ENCODE results near the gene DCD.

The DCD gene

DNA sequence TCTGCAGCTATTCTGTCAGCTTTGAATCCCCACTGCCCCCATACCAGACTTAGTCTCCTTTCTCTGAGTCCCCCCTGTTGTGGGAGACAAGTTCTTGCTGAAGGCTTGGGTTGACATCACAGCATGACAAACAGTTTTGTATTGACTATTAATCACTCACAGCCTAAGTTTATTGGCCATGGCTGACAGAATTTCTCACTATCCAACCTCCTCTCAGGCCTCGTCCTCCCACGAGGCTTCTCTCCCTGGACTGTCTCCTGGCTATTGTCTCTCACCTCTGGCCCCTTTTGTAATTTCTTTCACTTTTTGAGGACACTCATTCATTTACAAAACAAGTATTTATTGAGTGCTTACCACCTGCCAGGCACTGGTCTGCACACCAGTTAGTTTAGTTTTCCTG is 35.2 kb upstream of the DCD start:
- DNase-seq = no peak
- peaks cover 19% of the 10 kb centered on the region for H3K27me3 ChIP-seq (ENCODE audit: insufficient read depth, low read length, poor library complexity)
- no peaks in the 10 kb centered on the region for H3K4me1 ChIP-seq (ENCODE audit: insufficient read depth, low read length)
- TF ChIP-seq, protein P1, sequence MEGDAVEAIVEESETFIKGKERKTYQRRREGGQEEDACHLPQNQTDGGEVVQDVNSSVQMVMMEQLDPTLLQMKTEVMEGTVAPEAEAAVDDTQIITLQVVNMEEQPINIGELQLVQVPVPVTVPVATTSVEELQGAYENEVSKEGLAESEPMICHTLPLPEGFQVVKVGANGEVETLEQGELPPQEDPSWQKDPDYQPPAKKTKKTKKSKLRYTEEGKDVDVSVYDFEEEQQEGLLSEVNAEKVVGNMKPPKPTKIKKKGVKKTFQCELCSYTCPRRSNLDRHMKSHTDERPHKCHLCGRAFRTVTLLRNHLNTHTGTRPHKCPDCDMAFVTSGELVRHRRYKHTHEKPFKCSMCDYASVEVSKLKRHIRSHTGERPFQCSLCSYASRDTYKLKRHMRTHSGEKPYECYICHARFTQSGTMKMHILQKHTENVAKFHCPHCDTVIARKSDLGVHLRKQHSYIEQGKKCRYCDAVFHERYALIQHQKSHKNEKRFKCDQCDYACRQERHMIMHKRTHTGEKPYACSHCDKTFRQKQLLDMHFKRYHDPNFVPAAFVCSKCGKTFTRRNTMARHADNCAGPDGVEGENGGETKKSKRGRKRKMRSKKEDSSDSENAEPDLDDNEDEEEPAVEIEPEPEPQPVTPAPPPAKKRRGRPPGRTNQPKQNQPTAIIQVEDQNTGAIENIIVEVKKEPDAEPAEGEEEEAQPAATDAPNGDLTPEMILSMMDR (IDR thresholded peaks at IDR 0.05; ENCODE audit: borderline replicate concordance, extremely low read depth, low read length, poor library complexity, severe bottlenecking) = no peak
- no peak for TF ChIP-seq EZH2 (IDR thresholded peaks at IDR 0.05; ENCODE audit: borderline replicate concordance, low read depth, low read length, severe bottlenecking)
- H3K36me3 ChIP-seq (ENCODE audit: insufficient read depth, low read length) = no peaks in the 10 kb centered on the region
- no peak overlapping the region for H3K9ac ChIP-seq (ENCODE audit: low read depth, low read length)
- H3K79me2 ChIP-seq (ENCODE audit: insufficient read depth, low read length) = no peaks in the 10 kb centered on the region
- H3K27ac ChIP-seq (ENCODE audit: low read length) = no peak overlapping the region
- ATAC-seq (ENCODE audit: insufficient read depth, low read depth) = no peak
- H3K4me2 ChIP-seq (ENCODE audit: insufficient read depth, low read length) = no peak overlapping the region
- no peak overlapping the region for H2AFZ ChIP-seq (ENCODE audit: low read depth, low read length)
- no peaks in the 10 kb centered on the region for H3K9me3 ChIP-seq (ENCODE audit: insufficient read depth, low read length, severe bottlenecking)
- no peaks in the 10 kb centered on the region for H4K20me1 ChIP-seq (ENCODE audit: insufficient read depth, low read length)
- no peak overlapping the region for H3K4me3 ChIP-seq (ENCODE audit: low read depth in 1 of 2, low read length in 2 of 2)

DNA sequence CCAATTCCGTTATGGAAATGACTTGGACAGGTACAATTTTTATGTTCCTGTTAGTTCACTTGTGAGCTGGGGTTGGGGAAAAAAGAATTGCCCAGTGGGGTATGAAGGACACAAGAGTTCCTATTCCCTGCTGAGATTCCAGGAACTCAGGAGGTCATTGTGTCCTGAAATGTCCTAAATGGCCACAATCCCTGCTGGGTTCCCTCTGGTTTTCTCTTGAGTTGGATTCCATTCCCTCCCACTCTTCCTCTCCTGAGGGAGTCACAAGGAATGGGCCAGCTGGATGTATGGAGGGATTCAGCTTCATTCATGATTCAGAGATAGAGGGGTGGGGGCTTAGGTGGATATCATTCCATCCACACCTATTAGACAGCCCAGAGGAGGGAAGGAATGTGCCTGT is 34.5 kb upstream of the DCD start:
- Histone ChIP-seq H3K4me2 (ENCODE audit: insufficient read depth, low read length) (no peak overlapping the region), H3K79me2 (ENCODE audit: insufficient read depth, low read length) (no peaks in the 10 kb centered on the region), H3K27me3 (ENCODE audit: insufficient read depth, low read length, poor library complexity) (peaks cover 22% of the 10 kb centered on the region), H3K9me3 (ENCODE audit: insufficient read depth, low read length, severe bottlenecking) (no peaks in the 10 kb centered on the region), H4K20me1 (ENCODE audit: insufficient read depth, low read length) (no peaks in the 10 kb centered on the region), H3K4me1 (ENCODE audit: insufficient read depth, low read length) (no peaks in the 10 kb centered on the region), H3K9ac (ENCODE audit: low read depth, low read length) (no peak overlapping the region), H2AFZ (ENCODE audit: low read depth, low read length) (no peak overlapping the region), H3K4me3 (ENCODE audit: low read depth in 1 of 2, low read length in 2 of 2) (no peak overlapping the region), H3K27ac (ENCODE audit: low read length) (no peak overlapping the region), H3K36me3 (ENCODE audit: insufficient read depth, low read length) (no peaks in the 10 kb centered on the region)
- DNase-seq (no peak), ATAC-seq (ENCODE audit: insufficient read depth, low read depth) (no peak)
- TF ChIP-seq EZH2 (IDR thresholded peaks at IDR 0.05; ENCODE audit: borderline replicate concordance, low read depth, low read length, severe bottlenecking) = no peak
- TF ChIP-seq, protein P1 (IDR thresholded peaks at IDR 0.05; ENCODE audit: borderline replicate concordance, extremely low read depth, low read length, poor library complexity, severe bottlenecking) = no peak

DNA sequence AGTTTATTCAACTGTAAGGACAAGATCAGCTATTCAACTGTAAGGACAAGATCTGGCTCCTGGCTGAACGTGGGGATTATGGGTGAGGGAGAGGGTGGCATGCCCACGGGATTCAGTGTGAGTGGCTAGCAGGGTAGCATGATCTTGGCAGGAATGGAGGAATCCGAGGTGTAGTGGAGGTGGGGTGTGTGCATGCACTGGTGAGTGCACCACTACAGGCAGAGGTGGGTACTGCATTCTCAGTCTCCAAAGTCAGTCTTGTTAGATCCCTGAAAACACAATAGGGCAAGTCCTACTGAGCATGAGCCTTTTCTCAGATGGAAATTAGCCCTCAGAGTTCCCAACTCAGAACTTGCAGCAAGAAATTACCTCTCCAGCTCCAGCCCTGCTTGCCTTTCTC is 32.2 kb upstream of the DCD start:
- ATAC-seq (ENCODE audit: insufficient read depth, low read depth) (peak; percentile 82), DNase-seq (peak; percentile 52)
- H2AFZ ChIP-seq (ENCODE audit: low read depth, low read length) = no peak overlapping the region
- H3K4me2 ChIP-seq (ENCODE audit: insufficient read depth, low read length) = no peak overlapping the region
- peaks cover 25% of the 10 kb centered on the region for H3K27me3 ChIP-seq (ENCODE audit: insufficient read depth, low read length, poor library complexity)
- no peaks in the 10 kb centered on the region for H4K20me1 ChIP-seq (ENCODE audit: insufficient read depth, low read length)
- TF ChIP-seq, protein P1 (IDR thresholded peaks at IDR 0.05; ENCODE audit: borderline replicate concordance, extremely low read depth, low read length, poor library complexity, severe bottlenecking) = peak; percentile 75
- no peak for TF ChIP-seq EZH2 (IDR thresholded peaks at IDR 0.05; ENCODE audit: borderline replicate concordance, low read depth, low read length, severe bottlenecking)
- no peaks in the 10 kb centered on the region for H3K79me2 ChIP-seq (ENCODE audit: insufficient read depth, low read length)
- H3K9ac ChIP-seq (ENCODE audit: low read depth, low read length) = no peak overlapping the region
- H3K4me1 ChIP-seq (ENCODE audit: insufficient read depth, low read length) = no peaks in the 10 kb centered on the region
- no peak overlapping the region for H3K27ac ChIP-seq (ENCODE audit: low read length)
- no peaks in the 10 kb centered on the region for H3K36me3 ChIP-seq (ENCODE audit: insufficient read depth, low read length)
- no peak overlapping the region for H3K4me3 ChIP-seq (ENCODE audit: low read depth in 1 of 2, low read length in 2 of 2)
- no peaks in the 10 kb centered on the region for H3K9me3 ChIP-seq (ENCODE audit: insufficient read depth, low read length, severe bottlenecking)

DNA sequence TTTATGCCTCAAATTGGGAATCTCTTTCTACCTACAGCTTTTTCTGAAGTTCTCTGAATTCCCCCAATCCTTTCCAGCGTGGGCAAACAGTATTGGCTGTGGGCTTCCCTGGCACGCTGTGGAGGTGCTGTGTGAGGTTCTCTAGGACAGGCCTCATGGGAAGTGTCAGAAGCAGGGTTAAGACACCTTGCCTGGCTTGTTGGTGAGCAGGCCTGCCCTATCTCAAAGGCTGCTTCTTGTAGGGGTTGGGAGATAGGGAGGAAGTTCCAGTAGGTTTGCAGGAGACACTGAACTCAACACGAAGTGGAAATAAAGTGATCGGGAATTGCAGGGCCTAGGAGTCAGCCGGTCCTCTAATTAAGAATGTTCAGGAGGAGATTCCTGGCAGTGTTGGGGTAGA is 30.0 kb upstream of the DCD start:
- Histone ChIP-seq H3K4me1 (ENCODE audit: insufficient read depth, low read length) (no peaks in the 10 kb centered on the region), H3K9ac (ENCODE audit: low read depth, low read length) (no peak overlapping the region), H3K9me3 (ENCODE audit: insufficient read depth, low read length, severe bottlenecking) (no peaks in the 10 kb centered on the region), H3K27ac (ENCODE audit: low read length) (no peak overlapping the region), H3K79me2 (ENCODE audit: insufficient read depth, low read length) (no peaks in the 10 kb centered on the region), H4K20me1 (ENCODE audit: insufficient read depth, low read length) (no peaks in the 10 kb centered on the region), H2AFZ (ENCODE audit: low read depth, low read length) (no peak overlapping the region), H3K4me2 (ENCODE audit: insufficient read depth, low read length) (no peak overlapping the region), H3K27me3 (ENCODE audit: insufficient read depth, low read length, poor library complexity) (peaks cover 21% of the 10 kb centered on the region), H3K36me3 (ENCODE audit: insufficient read depth, low read length) (no peaks in the 10 kb centered on the region), H3K4me3 (ENCODE audit: low read depth in 1 of 2, low read length in 2 of 2) (no peak overlapping the region)
- ATAC-seq (ENCODE audit: insufficient read depth, low read depth) (no peak), DNase-seq (no peak)
- TF ChIP-seq EZH2 (IDR thresholded peaks at IDR 0.05; ENCODE audit: borderline replicate concordance, low read depth, low read length, severe bottlenecking) = no peak
- TF ChIP-seq, protein P1 (IDR thresholded peaks at IDR 0.05; ENCODE audit: borderline replicate concordance, extremely low read depth, low read length, poor library complexity, severe bottlenecking) = no peak
